GM12801 (cell line): Measurements from ENCODE around the gene COPZ2.

ENCODE experiments used
- TF ChIP-seq, protein P1 (sequence below): IDR thresholded peaks from one replicate; pipeline ENCODE4 v1.5.1; 2011; ENCODE audit warnings: control low read depth; ENCODE audit not compliant: insufficient read length; ENCODE audit errors: extremely low read depth

The COPZ2 gene

GRCh38 chr17:47990962-47991731, 46.5 kb downstream of the COPZ2 start:
- TF ChIP-seq, protein P1, sequence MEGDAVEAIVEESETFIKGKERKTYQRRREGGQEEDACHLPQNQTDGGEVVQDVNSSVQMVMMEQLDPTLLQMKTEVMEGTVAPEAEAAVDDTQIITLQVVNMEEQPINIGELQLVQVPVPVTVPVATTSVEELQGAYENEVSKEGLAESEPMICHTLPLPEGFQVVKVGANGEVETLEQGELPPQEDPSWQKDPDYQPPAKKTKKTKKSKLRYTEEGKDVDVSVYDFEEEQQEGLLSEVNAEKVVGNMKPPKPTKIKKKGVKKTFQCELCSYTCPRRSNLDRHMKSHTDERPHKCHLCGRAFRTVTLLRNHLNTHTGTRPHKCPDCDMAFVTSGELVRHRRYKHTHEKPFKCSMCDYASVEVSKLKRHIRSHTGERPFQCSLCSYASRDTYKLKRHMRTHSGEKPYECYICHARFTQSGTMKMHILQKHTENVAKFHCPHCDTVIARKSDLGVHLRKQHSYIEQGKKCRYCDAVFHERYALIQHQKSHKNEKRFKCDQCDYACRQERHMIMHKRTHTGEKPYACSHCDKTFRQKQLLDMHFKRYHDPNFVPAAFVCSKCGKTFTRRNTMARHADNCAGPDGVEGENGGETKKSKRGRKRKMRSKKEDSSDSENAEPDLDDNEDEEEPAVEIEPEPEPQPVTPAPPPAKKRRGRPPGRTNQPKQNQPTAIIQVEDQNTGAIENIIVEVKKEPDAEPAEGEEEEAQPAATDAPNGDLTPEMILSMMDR = no peak

GRCh38 chr17:47989700-47990099, 47.9 kb downstream of the COPZ2 start:
- TF ChIP-seq, protein P1 = no peak

DNA sequence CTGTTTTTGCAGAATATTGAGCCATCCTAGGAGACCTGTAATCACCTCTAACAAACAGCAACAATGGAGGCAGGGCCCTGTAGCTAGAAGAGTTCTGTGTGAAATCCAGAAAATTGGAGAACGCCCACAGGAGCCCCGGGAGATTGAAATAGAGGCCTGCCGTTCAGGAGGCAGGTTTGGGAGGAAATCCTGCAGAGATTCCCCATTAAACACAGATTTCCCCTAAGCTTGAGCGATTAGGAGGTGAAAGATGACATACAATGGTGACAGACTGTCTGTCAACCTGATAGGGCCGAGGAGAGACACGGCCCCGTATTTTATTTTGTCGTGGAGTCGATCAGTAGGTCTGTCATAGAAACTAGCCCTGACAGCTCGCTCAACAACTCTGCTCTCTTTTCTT, 48.4 kb downstream of the COPZ2 start:
- TF ChIP-seq, protein P1 = no peak

- TF ChIP-seq, protein P1 = no peak
Observed at GRCh38 chr17:47987240-47987835, 50.3 kb downstream of the COPZ2 start.

DNA sequence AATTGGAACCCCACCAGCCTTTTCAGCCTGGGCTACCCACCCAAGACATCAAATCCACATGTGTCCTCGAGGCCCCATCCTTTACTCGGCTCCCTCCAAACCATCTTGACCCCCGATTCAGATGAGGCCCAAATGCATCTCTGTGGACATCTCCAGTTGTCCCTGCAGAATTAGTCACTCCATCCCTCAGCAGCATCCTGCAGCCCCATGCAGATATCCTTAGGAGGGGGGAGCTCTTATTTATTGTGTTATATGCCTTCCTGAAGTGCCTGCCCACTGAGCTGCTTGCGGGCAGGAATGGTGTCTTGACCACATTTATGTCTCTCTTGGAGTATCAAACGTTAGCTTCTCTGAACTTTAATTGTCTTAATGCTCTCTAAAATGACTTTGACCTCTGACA, 51.1 kb downstream of the COPZ2 start:
- TF ChIP-seq, protein P1 = no peak

GRCh38 chr17:47983492-47984223, 53.9 kb downstream of the COPZ2 start:
- TF ChIP-seq, protein P1 = no peak

DNA sequence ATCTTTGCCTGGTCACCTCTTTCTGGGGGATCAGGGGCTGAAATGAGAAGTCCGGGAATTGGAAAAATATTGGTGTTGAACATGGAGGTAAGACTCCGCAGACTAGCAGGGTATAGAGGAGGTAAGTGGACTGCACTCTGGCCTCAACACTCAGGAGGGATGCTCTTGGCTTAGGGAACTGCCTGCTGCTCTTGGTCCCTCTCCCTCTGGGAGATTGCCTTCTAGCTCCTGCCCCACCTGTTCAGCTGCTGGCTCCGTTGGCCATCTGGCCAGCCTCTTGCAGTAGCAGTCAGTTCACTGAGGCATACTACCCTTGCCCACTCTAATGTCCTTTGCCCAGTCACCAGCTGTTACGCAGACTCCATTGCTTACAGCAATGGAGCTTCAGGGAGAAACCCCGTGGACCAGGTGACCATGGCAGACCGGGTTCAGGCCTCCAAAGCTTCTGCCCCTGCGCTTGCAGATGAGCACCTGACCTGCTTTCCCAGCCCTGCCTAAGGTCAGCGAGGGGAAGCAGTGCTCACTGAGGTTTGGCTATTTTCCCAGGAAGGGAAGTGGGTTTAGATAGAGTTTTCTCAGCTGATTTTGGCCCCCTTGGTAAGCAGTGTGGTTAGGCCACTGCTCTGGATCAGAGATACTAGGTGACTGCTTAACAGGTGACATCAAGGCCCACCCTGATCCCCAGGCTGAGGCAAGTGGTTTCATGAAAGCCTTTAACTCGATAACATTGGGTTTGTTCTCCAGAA, 54.8 kb downstream of the COPZ2 start:
- TF ChIP-seq, protein P1 = no peak
